IPS-18c (cell line): ENCODE data around the gene FUT7.
"Not testable (repeated sequence)": the region's sequence is repeated elsewhere in the genome, so short reads cannot be mapped to it uniquely, and the experiment has no call there.

Experiments
- H3K4me3 ChIP-seq: 2 replicates; pipeline ENCODE4 v1.7.0; 2013; ENCODE audit warnings: low read depth, mild to moderate bottlenecking, low read length, moderate library complexity; ENCODE audit not compliant: insufficient read depth
- H3K9me3 ChIP-seq: one replicate; pipeline ENCODE4 v1.6.1; 2013; ENCODE audit warnings: mild to moderate bottlenecking, low read length, moderate library complexity; ENCODE audit not compliant: control insufficient read depth, insufficient read depth

The FUT7 gene

DNA sequence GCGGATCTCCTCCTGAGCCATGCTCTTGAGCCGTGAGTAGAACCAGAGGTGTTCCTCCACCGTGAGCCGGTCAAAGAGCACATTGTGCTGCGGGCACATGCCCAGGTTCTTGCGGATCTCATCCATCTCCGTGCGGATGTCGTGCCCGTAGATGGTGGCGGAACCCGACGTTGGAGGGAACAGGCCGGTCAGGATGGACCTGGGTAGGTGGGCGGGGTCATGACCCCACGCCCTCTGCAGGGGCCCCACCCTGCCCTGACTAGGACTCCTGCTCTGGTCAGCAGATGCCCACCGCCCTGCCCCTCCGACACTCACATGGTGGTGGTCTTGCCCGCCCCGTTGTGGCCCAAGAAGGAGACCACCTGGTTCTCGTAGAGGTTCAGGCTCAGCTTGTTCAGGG, 15.9 kb downstream of the FUT7 start:
- H3K4me3 ChIP-seq: no peak overlapping the region
- H3K9me3 ChIP-seq: no peaks in the 10 kb centered on the region

DNA sequence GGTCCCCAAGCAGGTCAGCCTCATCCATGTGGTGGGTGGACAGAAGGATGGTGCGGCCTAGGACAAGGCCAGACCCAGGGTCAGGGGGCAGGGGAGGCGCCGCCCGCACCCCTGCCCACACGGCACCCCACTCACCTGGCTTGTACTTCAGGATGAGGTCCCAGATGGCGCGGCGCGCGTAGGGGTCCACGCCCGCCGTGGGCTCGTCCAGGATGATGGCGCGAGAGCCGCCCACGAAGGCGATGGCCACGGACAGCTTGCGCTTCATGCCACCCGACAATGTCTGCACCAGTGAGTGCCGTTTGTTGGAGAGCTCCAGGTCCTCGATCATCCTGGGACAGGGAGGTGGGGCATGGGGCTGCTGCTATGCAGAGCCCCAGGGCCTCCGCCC, 16.4 kb downstream of the FUT7 start:
- Histone ChIP-seq H3K4me3 (no peak overlapping the region), H3K9me3 (no peaks in the 10 kb centered on the region)

GRCh38 chr9:137014776-137015539, 16.9 kb downstream of the FUT7 start:
- H3K4me3 ChIP-seq: no peak overlapping the region

DNA sequence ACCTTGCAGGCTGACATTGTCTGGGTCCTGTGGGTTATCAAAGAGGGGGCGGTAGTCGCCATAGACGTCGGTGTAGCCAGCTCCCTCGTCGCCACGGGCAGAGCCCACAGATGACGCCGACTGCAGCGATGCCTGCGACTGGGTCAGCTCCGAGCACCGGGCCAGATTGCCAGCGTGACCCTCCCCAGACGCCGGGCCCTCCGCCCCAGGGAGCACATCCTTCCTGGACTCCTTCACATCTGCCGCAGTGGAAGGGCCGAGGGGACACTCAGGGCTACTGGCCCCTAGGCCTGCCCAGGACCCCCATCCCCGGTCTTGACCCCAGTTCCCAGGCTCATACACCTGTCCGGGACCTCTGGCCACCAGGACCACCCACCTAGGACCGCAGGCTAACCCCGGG, 17.7 kb downstream of the FUT7 start:
- no peak overlapping the region for H3K4me3 ChIP-seq
- H3K9me3 ChIP-seq: peaks cover 2% of the 10 kb centered on the region

More at GRCh38 chr9:137014776-137015539, 16.9 kb downstream of the FUT7 start:
- no peaks in the 10 kb centered on the region for H3K9me3 ChIP-seq

GRCh38 chr9:137013571-137013940, 18.3 kb downstream of the FUT7 start:
- Histone ChIP-seq H3K9me3 (peaks cover 2% of the 10 kb centered on the region), H3K4me3 (no peak overlapping the region)

DNA sequence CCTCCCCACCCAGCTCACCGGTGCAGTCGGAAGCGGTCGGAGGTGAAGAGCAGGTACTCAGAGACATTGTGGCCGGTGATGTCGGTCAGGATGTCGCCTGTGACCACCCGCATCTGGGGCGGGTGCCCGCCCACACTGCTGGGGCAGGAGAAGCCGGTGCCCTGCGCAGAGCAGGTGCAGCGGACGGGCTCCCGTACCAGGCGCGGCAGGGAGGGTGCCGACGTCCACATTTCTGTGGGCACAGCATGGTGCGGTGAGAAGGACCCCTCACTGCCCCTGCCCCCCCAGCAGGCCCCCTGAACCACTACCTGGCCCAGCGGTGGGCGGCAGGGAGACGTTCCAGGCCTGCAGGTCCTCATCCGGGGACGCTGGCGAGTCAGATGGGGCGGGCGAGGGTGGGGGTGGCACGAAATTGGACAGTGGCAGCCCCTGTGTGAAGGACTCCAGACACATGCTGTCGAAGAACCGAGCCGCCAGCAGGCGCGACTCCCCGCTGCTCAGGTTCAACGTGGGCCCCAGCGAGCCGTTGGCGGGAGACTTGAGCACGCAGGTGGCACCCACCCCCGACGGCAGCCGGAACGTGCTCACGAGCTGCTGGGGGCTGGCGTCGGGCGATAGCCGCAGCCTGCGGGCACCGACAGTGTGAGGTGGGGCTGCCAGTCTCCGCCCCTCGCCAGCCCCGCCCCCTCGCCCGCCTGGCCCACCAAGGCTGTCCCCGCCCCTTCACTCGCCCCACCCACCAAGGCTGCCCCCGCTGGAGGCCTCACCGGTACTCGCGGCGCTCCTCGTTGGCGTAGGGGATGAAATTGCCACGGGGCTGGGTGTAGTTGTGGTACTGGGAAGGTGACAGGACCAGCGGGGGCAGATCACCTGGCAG, 19.0 kb downstream of the FUT7 start:
- peaks cover 2% of the 10 kb centered on the region for H3K9me3 ChIP-seq

GRCh38 chr9:137011907-137012675, 19.8 kb downstream of the FUT7 start:
- no peak overlapping the region for H3K4me3 ChIP-seq
- peaks cover 2% of the 10 kb centered on the region for H3K9me3 ChIP-seq

More for the DNA sequence above, 19.0 kb downstream of the FUT7 start:
- H3K4me3 ChIP-seq: no peak overlapping the region

DNA sequence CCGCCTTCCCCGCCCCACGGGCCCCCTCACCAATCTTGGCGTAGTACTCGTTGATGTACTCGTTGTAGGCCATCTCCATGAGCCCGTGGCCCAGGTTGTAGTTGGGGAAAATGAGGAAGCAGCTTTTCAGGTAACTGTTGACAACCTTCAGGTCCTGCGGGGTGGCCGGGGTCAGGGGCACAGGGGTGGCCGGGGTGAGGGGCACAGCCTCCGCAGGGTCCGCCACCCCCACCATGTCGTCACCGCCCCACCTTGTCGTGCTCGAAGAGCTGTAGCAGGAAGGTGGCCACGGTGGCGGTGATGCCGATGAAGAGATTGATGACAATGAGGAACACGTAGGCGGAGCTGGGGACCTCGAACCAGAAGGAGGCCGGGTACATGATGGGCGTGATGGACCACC, 20.7 kb downstream of the FUT7 start:
- Histone ChIP-seq H3K4me3 (no peak overlapping the region), H3K9me3 (peaks cover 2% of the 10 kb centered on the region)

- H3K4me3 ChIP-seq: no peak overlapping the region
- H3K9me3 ChIP-seq: peaks cover 2% of the 10 kb centered on the region
Observed at GRCh38 chr9:137009938-137010732, 21.8 kb downstream of the FUT7 start.

- Histone ChIP-seq H3K9me3 (peaks cover 2% of the 10 kb centered on the region), H3K4me3 (no peak overlapping the region)
Observed at GRCh38 chr9:137009217-137009616, 22.7 kb downstream of the FUT7 start.

DNA sequence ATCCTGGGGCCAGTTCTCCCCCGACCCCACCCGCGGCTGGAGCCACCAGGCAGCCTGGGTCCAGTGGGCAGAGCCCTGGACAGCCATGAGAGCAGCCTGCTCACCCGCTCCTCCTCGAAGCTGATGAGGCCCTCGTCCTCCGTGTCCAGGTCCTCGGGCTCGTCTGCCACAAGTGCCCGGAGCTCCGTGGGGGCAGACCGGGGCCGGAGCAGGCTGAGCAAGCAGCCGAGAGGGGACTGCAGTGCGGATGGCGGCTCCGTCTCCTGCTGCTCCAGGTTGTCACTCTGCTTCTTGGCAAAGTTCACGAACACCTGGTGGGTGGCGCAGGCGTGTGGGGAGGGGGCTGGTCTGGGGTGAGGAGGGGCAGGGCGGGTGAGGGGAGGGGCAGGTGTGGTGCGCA, 23.6 kb downstream of the FUT7 start:
- no peak overlapping the region for H3K4me3 ChIP-seq
- peaks cover 2% of the 10 kb centered on the region for H3K9me3 ChIP-seq

DNA sequence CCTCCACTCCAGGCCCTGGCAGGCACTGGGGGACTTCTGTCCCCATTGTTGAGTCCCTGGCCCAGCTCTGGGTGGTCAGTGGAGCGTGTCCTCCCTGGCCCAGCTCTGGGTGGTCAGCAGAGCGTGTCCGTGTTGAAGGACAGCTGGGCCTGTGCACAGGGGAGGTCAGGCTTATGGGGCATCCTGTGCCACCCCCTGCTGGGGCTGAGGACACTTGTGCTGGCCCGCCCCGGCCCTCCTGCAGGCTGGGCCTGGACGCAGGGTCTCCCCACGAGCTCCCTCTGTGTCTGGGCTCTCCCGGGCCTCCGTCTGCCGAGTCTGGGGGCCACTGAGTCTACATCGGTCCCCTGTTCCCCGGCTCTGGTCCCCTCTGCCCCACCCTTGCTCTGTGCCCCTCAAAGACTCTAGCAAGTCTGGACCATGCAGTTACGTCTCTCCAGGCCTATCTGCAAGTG, 24.0 kb downstream of the FUT7 start:
- H3K9me3 ChIP-seq: peaks cover 2% of the 10 kb centered on the region
- H3K4me3 ChIP-seq: no peak overlapping the region

GRCh38 chr9:137007108-137007815, 24.6 kb downstream of the FUT7 start:
- H3K9me3 ChIP-seq: peaks cover 2% of the 10 kb centered on the region
- H3K4me3 ChIP-seq: no peak overlapping the region

DNA sequence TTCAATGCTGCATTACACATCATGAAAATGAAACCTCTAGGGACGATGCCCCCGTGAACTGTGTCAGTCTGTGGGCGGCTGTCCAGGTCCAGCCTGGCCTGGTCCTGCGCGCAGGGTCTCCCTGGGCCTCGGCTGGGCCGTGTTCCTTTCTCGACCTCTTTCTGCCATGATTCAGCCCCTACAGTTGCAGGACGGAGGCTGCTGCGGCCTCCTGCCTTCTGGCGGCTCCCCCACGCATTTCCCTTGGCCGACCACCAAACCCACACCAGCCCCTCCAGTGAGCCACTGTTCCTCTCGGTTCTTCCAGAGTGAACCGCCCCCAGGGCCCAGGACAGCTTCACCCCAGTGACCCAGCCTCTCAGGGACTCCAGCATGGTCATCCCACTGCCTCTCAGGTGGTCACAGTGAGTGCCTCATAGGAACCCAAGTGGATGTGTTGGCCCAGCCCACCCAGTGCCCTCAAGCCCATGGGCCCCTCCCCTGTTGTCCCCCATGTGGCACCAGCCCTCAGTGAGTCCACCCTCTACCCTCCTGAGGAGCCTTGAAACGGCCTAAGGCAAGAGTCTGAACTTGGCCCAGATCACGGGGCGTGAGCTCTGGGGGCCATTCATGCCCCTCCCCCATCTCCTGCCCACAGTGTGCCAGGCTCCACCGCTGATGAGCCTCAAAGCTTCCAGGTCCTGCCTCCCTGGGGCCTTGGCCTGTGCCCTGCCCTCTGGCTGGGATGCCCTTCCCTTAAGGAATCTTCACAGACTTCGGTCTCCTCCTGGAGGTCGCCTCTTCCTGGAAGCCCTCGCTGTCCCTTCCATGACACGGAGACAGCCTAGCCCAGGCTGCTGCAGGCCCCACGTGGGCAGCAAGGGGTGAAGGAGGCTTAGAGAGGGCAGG, 25.5 kb downstream of the FUT7 start:
- H3K4me3 ChIP-seq: no peak overlapping the region
- peaks cover 2% of the 10 kb centered on the region for H3K9me3 ChIP-seq

GRCh38 chr9:137004285-137004684, 27.6 kb downstream of the FUT7 start:
- not testable (repeated sequence) for H3K4me3 ChIP-seq, H3K9me3 ChIP-seq
